GM18526 (cell line): Measurements from ENCODE around the gene PCSK5.

Source experiments
- POLR2A ChIP-seq: IDR thresholded peaks from 3 replicates; pipeline ENCODE4 v1.6.1; 2011; ENCODE audit not compliant: insufficient read length; ENCODE audit errors: extremely low read depth

PCSK5 gene

GRCh38 chr9:75906531-75906930 lies 16.1 kb downstream of the PCSK5 start:
- no peak for TF ChIP-seq POLR2A

- TF ChIP-seq POLR2A, result no peak
Observed at GRCh38 chr9:75907329-75907728, 16.9 kb downstream of the PCSK5 start.

GRCh38 chr9:75907923-75908322 lies 17.4 kb downstream of the PCSK5 start:
- no peak for TF ChIP-seq POLR2A

- no peak for TF ChIP-seq POLR2A
Observed at GRCh38 chr9:75909776-75910175, 19.3 kb downstream of the PCSK5 start.

GRCh38 chr9:75910731-75911130 lies 20.3 kb downstream of the PCSK5 start:
- TF ChIP-seq POLR2A, result no peak

- no peak for TF ChIP-seq POLR2A
Observed at GRCh38 chr9:75911390-75911789, 20.9 kb downstream of the PCSK5 start.

GRCh38 chr9:75912951-75913350 lies 22.5 kb downstream of the PCSK5 start:
- TF ChIP-seq POLR2A, result no peak

GRCh38 chr9:75914002-75914401 lies 23.5 kb downstream of the PCSK5 start:
- TF ChIP-seq POLR2A, result no peak

- no peak for TF ChIP-seq POLR2A
Observed at GRCh38 chr9:75914883-75915452, 24.5 kb downstream of the PCSK5 start.

- no peak for TF ChIP-seq POLR2A
Observed at GRCh38 chr9:75918154-75918553, 27.7 kb downstream of the PCSK5 start.

- TF ChIP-seq POLR2A, result no peak
Observed at GRCh38 chr9:75918909-75919308, 28.4 kb downstream of the PCSK5 start.

GRCh38 chr9:75921391-75922127 lies 31.1 kb downstream of the PCSK5 start:
- TF ChIP-seq POLR2A, result no peak

GRCh38 chr9:75926385-75926784 lies 35.9 kb downstream of the PCSK5 start:
- TF ChIP-seq POLR2A, result no peak

GRCh38 chr9:75927356-75927755 lies 36.9 kb downstream of the PCSK5 start:
- TF ChIP-seq POLR2A, result no peak

GRCh38 chr9:75930190-75930589 lies 39.7 kb downstream of the PCSK5 start:
- TF ChIP-seq POLR2A, result no peak

GRCh38 chr9:75930730-75931321 lies 40.4 kb downstream of the PCSK5 start:
- TF ChIP-seq POLR2A, result no peak
